NCI-H460 (cell line): Measurements from ENCODE around the gene BCL2A1. TPM values are rescaled to one million over a fixed set of nuclear protein-coding genes. Genes with fewer than 3 reads are reported as not detected.
"Not testable (repeated sequence)": the region's sequence is repeated elsewhere in the genome, so short reads cannot be mapped to it uniquely, and the experiment has no call there.

Experiments used
- DNase-seq: peaks from one replicate; pipeline ENCODE4 v3.0.0-alpha.2; 2016; ENCODE audit warnings: low read depth; ENCODE audit errors: extremely low read depth
- total RNA-seq: library from RNA; depleted of rRNA; stranded (reverse); fragments of >200 nt; shearing (Covaris generic); gene quantifications from 2 replicates; pipeline ENCODE4 v1.2.3, GENCODE V29; 2014; rRNA removed

BCL2A1 gene
- total RNA-seq, 1 experiment from 2014 or later = not detected

GRCh38 chr15:79930516-79930915 lies 40.5 kb downstream of the BCL2A1 start:
- no peak for DNase-seq

DNA sequence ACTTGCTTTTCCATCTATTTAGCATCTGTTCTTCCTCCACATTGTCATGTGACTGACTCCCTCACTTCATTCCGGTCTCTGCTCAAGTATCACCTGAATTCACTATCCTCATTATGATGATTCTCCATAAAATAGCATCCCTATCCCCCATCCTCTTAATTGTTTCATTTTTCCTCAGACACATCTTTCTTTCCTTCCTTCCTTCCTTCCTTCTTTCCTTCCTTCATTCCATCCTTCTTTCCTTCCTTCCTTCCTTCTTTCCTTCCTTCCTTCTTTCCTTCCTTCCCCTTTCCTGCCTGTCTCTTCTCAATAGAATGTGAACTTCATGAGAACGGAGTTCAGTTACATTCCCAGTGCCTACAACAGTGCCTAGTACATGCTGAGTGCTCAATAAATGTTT lies 41.6 kb downstream of the BCL2A1 start:
- DNase-seq = no peak

- not testable (repeated sequence) for DNase-seq
Observed at GRCh38 chr15:79926116-79926515, 44.9 kb downstream of the BCL2A1 start.

- DNase-seq = no peak
Observed at GRCh38 chr15:79924379-79924778, 46.6 kb downstream of the BCL2A1 start.

GRCh38 chr15:79923515-79924169 lies 47.4 kb downstream of the BCL2A1 start:
- DNase-seq = peak; percentile 94

DNA sequence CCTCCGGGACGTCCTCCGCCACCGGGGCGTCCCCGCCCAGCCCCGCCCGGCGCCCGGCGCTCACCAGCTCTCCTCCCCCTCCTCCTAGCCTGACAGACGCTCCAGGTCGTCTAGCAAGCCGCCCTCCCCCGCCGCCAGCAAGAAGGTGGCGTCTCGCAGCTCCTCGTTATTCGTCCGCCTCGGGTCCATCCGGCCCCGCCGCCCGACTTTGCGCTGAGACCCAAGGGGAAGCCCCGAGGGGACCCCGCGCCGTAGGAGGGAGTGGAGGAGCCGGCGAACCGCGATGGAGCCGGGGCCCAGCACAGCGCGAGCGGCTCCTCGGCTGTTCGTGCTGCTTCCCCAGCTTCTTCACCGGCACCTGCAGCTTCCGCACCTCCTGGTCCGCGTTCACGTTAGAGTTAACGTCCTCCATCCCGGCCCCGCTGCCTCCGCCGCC lies 47.9 kb downstream of the BCL2A1 start:
- peak; percentile 14 for DNase-seq

DNA sequence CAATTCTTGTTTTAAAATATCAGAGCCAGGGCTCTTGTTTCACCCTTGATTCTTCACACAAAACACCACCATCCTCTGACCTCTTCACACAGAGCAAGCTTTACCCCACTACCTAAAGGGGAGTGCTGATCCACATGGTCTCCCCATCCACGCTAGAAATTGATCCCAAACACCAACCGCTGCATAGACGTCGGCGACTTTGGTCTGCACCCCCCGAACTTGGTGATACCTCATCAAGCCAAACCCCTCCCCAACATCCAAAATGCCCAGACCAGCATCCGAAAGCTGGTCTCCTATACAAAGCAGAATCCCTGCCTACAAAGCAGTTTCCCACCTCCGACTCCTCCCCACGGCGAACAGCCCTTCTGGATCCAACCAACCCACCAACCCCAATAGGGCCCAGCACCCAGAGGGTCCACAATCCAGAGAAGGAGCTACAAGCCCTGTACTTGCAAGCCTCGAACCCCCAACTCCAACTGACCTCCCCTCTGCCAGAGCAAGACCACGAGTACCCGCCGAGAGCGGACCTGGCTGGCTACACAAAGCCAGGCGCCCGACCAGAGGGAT lies 48.4 kb downstream of the BCL2A1 start:
- DNase-seq = no peak

- no peak for DNase-seq
Observed at GRCh38 chr15:79919749-79920511, 51.1 kb downstream of the BCL2A1 start.

DNA sequence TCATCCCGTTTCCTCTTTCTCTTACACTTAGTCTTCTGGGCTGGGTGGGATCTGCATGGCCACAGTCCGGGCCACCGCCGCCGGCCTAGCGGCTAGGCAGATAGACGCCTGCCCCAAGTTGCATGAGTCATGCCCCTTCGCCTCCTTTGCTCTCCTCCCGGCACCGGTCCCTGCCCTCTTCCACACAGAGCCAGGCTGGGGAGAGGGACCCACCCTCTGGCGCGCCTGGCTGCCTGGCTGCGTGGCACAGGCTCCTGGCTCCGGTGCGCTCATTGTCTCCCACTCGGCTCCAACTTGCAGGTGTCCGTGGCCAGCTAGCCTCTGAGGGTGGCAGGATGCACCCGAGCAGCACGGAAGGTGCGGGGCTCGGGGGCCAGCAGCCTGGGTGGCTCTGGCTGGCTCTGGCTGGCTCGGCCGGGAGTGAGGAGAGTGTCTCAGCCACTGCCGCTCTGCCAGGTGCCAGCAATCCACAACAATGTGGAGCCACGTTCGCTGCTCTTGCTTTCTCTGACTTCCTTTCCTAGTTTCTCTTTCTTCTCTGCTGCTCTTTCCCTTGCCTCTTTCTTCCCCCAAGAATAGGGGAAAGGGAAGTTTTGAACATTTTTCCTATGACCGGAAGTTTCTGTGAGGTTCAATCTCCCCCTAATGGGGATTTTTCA lies 51.8 kb downstream of the BCL2A1 start:
- no peak for DNase-seq

DNA sequence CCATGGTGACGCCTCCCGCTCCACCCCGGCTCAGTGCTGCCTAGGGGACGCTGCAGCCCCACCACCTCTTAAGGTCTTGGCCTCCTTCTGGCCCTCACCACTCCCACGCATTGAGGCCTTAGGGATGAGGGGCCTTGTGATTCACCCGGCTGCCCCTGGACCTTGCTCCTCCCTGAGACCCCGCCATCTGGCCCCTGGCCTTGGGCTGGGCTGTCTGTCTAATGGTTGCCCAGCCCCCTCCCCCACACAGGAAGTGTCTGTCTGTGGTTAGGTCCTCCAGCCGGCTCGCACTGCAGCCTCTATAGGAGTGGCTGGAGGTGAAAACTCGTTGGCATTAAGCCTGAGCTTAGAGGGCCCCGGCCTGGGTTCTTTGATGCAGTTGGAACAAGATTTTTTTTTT lies 52.7 kb downstream of the BCL2A1 start:
- no peak for DNase-seq

- no peak for DNase-seq
Observed at GRCh38 chr15:79916502-79917132, 54.4 kb downstream of the BCL2A1 start.

DNA sequence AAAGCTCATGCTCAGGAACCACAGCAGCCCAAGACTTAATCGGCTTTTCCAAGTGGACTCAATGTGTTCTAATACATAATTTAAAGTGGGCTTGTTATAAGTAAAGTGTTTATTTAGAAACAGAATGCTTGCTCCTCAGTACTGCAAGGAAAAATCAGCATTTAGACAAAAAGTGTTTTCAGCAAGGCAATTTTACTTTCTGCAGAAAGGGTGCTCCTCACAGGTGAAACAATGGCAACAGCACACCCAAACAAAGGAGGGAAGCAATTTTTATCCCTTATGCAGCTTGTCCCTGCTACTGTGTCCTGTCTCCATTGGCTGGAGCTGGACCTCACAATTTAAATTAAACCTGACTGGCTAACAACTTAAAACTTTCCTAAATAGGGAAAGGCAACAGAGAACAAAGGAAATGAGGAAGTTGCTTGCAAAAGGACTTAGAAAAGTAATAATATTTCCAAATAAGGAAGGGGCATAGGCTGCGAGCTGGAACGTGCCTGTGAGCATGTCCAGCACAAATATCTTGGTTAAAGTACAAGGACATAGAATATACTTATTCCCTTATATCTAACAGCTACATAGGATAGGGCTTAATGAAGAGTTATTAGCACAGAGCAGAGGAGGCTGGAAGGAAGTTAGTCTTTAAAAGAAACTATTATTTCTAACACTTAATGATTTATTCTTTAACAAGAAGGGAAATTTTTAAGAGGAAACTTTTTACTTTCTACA lies 55.1 kb downstream of the BCL2A1 start:
- not testable (repeated sequence) for DNase-seq

DNA sequence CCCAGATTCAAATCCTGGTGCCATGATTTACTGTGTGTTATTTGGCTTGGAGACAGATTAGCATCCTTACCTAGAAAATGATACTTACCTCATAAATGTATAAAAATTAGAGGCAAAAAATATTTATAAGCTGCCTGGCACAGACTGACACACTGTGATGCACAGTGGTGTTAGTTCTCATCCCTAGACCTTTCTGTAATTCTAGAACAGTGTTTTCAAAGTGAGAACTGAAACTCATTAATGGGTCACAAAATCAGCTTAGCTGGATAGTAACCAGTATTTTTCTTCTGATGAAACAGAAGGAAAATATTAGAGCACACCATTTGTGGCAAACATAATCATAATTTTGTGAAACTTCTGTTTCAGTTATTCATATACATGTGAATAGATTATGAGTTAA lies 56.3 kb downstream of the BCL2A1 start:
- DNase-seq = no peak

Other genes with a start within 250 kb of the BCL2A1 start
- 26.0 and 34.5 TPM in 2 replicates for gene MTHFS, start 74.2 kb downstream of the BCL2A1 start, total RNA-seq
- gene ZFAND6, start 88.5 kb upstream of the BCL2A1 start, total RNA-seq = 81.4 and 91.6 TPM in 2 replicates
- gene FAH, start 181.8 kb upstream of the BCL2A1 start, total RNA-seq = 16.0 and 17.3 TPM in 2 replicates